HK-2 (cell line): ENCODE measurements around the gene RAB1B.

ENCODE experiments used
- DNase-seq: peaks from one replicate; pipeline ENCODE4 v3.0.0-alpha.2; 2018; ENCODE audit not compliant: unreplicated experiment

RAB1B gene

DNA sequence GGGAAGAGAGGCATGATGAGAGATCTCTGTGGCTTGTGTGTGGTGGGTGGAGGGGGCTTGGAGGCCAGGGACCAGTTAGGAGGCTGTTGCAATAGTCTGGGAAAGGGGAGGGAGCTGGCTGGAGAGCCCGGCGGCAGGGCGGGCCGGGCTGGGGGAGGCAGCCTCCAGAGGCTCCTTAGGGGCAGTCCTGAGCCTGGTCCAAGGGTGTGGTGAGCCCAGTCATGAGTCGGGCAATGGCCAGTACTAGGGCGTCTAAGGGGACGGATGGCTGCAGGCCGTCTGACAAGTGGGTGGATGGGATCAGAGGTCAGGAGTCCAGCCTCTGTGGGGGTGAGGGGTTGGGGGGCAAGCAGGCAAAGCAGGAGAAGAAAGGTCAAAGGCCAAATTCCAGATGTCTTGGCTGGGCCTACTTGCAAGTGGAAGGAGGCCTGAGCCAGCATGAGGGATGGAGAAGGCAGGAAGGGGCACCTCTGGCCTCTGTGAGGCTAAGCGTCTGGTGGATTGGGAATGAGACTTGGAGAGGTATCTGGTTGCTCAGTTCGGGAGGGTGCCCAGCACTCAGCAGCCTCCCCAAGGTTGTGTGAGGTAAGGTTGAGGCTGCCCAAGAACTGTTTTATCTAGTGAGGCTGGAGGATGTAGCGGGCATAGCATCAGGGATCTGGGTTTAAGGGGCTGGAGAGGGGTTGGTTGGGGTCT lies 54.4 kb downstream of the RAB1B start:
- DNase-seq, result no peak

DNA sequence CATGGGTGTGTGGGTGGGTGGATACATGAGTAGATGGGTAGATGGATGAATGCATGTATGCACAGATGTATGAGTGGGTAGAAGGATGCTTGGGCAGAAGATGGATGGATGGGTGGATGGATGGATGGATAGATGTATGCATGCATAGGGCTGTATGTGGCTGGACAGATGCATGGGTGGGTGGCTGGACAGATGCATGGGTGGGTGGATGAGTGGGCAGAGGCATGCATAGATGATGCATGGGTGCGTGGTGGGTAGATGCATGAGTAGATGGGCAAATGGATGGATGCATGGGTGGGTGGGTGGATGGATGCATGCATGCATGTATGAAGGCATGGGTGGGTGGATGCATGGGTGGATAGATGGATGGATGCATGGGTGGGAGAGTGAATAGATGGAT lies 55.2 kb downstream of the RAB1B start:
- DNase-seq, result no peak

DNA sequence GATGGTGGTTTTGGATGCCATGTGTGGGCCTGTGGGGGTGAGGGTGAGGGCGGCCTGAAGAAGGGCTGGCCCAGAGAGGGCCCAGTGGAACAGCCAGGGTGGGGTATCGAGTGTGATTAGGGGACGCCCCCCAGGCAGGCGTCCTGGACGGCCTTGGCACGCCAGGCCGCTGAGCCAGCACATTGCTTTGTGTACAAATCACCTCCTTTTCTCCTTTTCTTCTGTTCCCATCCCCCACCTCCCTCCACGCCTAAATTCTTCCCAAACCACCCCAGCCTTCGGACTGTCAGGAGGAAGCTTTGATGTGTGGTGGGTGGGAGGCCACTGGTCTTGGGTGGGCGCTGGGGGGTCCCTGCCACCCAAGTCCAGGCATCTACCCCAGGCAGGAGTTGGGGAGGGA lies 56.2 kb downstream of the RAB1B start:
- DNase-seq, result no peak

DNA sequence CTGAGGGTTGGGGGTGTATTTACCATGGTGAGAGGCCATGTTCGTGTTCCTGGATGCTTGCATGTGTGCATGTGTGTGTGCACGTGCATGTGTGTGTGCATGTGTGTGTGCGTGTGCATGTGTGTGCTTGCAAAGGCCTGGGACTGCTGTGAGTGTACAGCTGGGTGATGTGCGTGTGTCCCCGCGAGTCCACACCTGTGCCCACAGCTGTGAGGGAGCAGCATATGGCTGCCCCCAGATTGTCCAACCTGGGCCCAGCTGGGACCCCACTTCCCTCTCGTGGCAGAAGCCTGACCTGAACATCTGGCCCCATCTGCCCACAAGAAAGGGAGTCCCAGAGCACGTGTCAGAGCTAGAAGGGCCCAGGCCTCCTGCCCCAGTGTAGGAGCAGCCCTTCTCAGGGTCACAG lies 56.8 kb downstream of the RAB1B start:
- DNase-seq, result no peak

DNA sequence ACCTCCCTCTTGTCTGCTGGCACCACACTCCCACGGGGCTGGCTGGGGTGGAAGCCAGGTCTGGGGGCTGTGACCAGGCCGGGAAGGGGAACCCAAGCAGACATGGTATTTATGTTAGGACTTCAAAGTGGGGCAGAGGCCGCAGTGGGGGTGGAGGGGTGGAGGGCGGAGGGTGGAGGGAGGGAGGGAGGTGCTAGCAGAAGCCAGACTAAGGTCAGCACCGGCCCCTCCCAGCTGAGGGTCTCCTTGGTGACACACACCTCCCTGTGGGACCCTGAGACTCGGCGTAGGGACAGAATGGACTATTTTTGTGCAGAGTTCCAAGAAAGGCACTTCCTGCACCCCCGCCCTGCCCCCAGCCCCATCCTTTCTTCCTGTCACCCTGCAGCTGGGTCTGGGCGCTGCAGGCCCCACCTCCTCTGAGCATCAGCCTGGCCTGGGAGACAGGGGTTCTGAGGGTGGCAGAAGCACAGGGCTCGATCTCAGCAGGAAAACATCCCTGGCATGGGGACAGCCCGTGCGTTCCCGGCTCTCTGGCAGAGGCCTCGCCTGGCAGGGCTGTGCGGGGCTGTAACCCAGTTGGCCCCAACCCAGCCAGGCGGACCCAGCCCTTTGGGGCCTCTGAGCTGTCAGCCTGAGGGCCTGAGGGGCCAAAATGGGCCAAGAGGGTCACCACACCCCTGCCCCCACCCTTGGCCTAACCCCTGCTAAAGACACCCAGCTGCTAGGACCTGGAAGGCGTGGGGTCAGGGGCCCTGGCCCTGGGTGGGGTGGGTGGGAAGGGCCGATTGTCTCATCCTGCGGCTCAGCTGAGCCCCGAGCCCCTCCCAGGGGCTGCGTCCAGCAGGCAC lies 58.0 kb downstream of the RAB1B start:
- peak; percentile 27 for DNase-seq
